DND-41 (cell line): ENCODE data around the gene TRIM14.

ENCODE experiments used
- CTCF ChIP-seq: IDR thresholded peaks from 2 replicates; pipeline ENCODE4 v1.5.1; 2012; ENCODE audit warnings: borderline replicate concordance, low read length, moderate library complexity, mild to moderate bottlenecking; ENCODE audit not compliant: poor library complexity, severe bottlenecking; ENCODE audit errors: extremely low read depth
- EZH2 ChIP-seq: IDR thresholded peaks from 3 replicates; pipeline ENCODE4 v1.6.1; 2012; ENCODE audit warnings: borderline replicate concordance, low read depth, mild to moderate bottlenecking, moderate library complexity, low read length, inconsistent platforms; ENCODE audit not compliant: severe bottlenecking

- TF ChIP-seq CTCF (no peak), EZH2 (no peak)
Measured at GRCh38 chr9:98083061-98083501, 35.9 kb downstream of the TRIM14 start.
